GM23248 (cell line): Measurements from ENCODE around the gene NTSR2. TPM values are rescaled to one million over a fixed set of nuclear protein-coding genes. Genes with fewer than 3 reads are reported as not detected.
A peak's percentile ranks its signal among the peaks of the same experiment; 100 is the strongest.

Source experiments
- DNase-seq: peaks from one replicate; pipeline ENCODE4 v3.0.0-alpha.2; 2015
- H2AFZ ChIP-seq: fragments of 200-600 bp; sonication (generic); 2 replicates; pipeline ENCODE4 v1.6.1; 2016; ENCODE audit warnings: antibody characterized with exemption
- H3F3A ChIP-seq: fragments of 200-600 bp; sonication (generic); 2 replicates; pipeline ENCODE4 v1.6.1; 2016; ENCODE audit warnings: mild to moderate bottlenecking, antibody characterized with exemption, mixed run types; ENCODE audit not compliant: insufficient read depth
- H3K27ac ChIP-seq: fragments of 200-600 bp; sonication (generic); 2 replicates; pipeline ENCODE4 v1.5.1; 2016; ENCODE audit warnings: mild to moderate bottlenecking
- H3K27me3 ChIP-seq: fragments of 200-600 bp; sonication (generic); replicated peaks from 2 replicates; pipeline ENCODE4 v1.6.1; 2016; ENCODE audit warnings: mild to moderate bottlenecking; ENCODE audit not compliant: insufficient read depth
- H3K36me3 ChIP-seq: fragments of 200-600 bp; sonication (generic); 2 replicates; pipeline ENCODE4 v1.6.1; 2016; ENCODE audit warnings: low read depth, mild to moderate bottlenecking
- H3K4me1 ChIP-seq: fragments of 200-600 bp; sonication (generic); 2 replicates; pipeline ENCODE4 v1.6.1; 2016; ENCODE audit warnings: mild to moderate bottlenecking; ENCODE audit not compliant: insufficient read depth
- H3K4me2 ChIP-seq: fragments of 200-600 bp; sonication (generic); one replicate; pipeline ENCODE4 v1.6.1; 2016; ENCODE audit warnings: mild to moderate bottlenecking; ENCODE audit not compliant: unreplicated experiment
- H3K4me3 ChIP-seq: fragments of 200-600 bp; sonication (generic); 2 replicates; pipeline ENCODE4 v1.5.1; 2016; ENCODE audit warnings: mild to moderate bottlenecking
- H3K79me2 ChIP-seq: fragments of 200-600 bp; sonication (generic); 2 replicates; pipeline ENCODE4 v1.6.1; 2016; ENCODE audit warnings: mild to moderate bottlenecking; ENCODE audit not compliant: insufficient read depth
- H3K9ac ChIP-seq: fragments of 200-600 bp; sonication (generic); 2 replicates; pipeline ENCODE4 v1.6.1; 2016; ENCODE audit warnings: mild to moderate bottlenecking
- H3K9me2 ChIP-seq: fragments of 200-600 bp; sonication (generic); 2 replicates; pipeline ENCODE4 v1.6.1; 2016; ENCODE audit warnings: mixed run types, mild to moderate bottlenecking, moderate library complexity; ENCODE audit not compliant: insufficient read depth
- H3K9me3 ChIP-seq: fragments of 200-600 bp; sonication (generic); one replicate; pipeline ENCODE4 v1.6.1; 2017; ENCODE audit warnings: low read depth
- H4K20me1 ChIP-seq: fragments of 200-600 bp; sonication (generic); 2 replicates; pipeline ENCODE4 v1.6.0; 2016; ENCODE audit not compliant: insufficient read depth
- EZH2 ChIP-seq: fragments of 200-600 bp; sonication (generic); IDR thresholded peaks from 2 replicates; pipeline ENCODE4 v1.6.1; 2018; ENCODE audit warnings: antibody characterized with exemption, mild to moderate bottlenecking; ENCODE audit not compliant: insufficient read depth, poor library complexity, severe bottlenecking
- EZH2phosphoT487 ChIP-seq: fragments of 200-600 bp; sonication (generic); IDR thresholded peaks from 2 replicates; pipeline ENCODE4 v1.6.1; 2018; ENCODE audit warnings: antibody characterized with exemption, moderate library complexity, mild to moderate bottlenecking, low read depth; ENCODE audit not compliant: insufficient read depth
- WGBS, 2 experiments: methylation state at CpG; one replicate each; pipeline ENCODE4 v1.1.6; 2015 to 2017; ENCODE audit warnings: low lambda C conversion rate in 2 of 2, low coverage in 1 of 2; ENCODE audit errors: missing lambda C conversion rate in 2 of 2; 5-methylcytosine and 5-hydroxymethylcytosine counted together
- in situ Hi-C: fragments of 300-500 bp; cut with MboI; formaldehyde crosslinking; loops from 2 replicates; pipeline ENCODE4 v1.15.0; 2020
- polyA plus RNA-seq: library from polyadenylated mRNA; unstranded; fragments of >200 nt; fragmentation: Nextera tagmentation; extraction: Ambion mirVana; gene quantifications from 2 replicates; pipeline ENCODE4 v1.2.1, GENCODE V29; 2016
- total RNA-seq: library from RNA; depleted of rRNA; stranded (reverse); fragments of >200 nt; shearing (Covaris generic); gene quantifications from 2 replicates; pipeline ENCODE4 v1.2.3, GENCODE V29; 2014

Gene NTSR2
- total and polyA plus RNA-seq, 2 experiments from 2014 or later = not detected

DNA sequence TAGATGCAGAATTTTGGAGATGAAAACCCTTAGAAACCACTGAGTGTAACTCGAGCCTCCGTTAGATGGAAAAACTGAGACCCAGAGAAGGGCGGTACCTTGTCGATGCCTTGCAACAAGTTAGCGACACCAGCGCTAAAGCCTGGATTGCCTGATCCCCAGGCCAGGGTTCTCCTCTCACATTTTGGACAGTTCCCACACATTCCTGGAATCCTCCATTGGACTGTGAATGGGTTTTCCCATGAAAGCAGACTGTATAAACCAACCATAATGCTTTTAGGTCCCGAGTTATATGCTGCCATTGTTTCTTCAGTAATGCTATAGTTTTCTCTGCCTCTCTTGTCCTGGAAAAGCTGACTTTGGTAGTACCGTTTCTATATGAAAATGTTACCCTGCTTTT is 39.3 kb upstream of the NTSR2 start:
- in situ Hi-C loops = no loop called here
- Histone ChIP-seq H3F3A (peaks cover 11% of the 10 kb centered on the region), H4K20me1 (no peaks in the 10 kb centered on the region), H3K4me2 (no peak overlapping the region), H3K79me2 (no peaks in the 10 kb centered on the region), H3K9ac (no peak overlapping the region), H3K4me3 (no peak overlapping the region), H3K9me2 (no peaks in the 10 kb centered on the region), H2AFZ (no peak overlapping the region), H3K27me3 (no peaks in the 10 kb centered on the region), H3K9me3 (no peaks in the 10 kb centered on the region), H3K4me1 (peaks cover 11% of the 10 kb centered on the region; the same call in 1 of the 2 replicates), H3K36me3 (no peaks in the 10 kb centered on the region), H3K27ac (no peak overlapping the region)
- 76 to 78% methylated on average over 8 of the region's 8 CpGs for WGBS, 2 experiments
- DNase-seq = no peak
- no peak for TF ChIP-seq EZH2phosphoT487
- TF ChIP-seq EZH2 = no peak

DNA sequence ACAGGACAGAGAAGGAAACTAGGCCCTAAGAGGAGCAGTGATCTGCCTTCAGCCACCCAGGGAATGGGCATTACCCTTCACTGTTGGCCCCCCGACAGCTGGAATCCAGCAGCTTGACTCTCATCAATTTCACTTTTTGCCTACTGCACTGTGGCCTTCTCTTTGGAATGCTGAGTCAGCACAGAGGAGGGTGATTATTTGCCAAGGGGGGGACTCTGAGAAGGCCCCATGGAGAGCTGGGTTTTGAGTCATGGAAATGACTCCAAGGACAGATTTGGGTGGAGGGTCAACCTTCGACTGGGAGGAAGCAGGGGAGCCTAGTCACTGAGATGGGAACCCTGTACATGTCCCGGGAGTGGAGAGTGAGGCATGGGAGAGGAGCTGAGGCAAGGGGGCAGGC is 38.1 kb upstream of the NTSR2 start:
- Histone ChIP-seq H3K27me3 (no peaks in the 10 kb centered on the region), H2AFZ (no peak overlapping the region), H3K9ac (no peak overlapping the region), H3K27ac (no peak overlapping the region), H3K79me2 (no peaks in the 10 kb centered on the region), H3K9me3 (no peaks in the 10 kb centered on the region), H4K20me1 (no peaks in the 10 kb centered on the region), H3K4me2 (no peak overlapping the region), H3K4me3 (no peak overlapping the region), H3K36me3 (no peaks in the 10 kb centered on the region), H3K4me1 (peaks cover 16% of the 10 kb centered on the region; the same call in 1 of the 2 replicates), H3F3A (peaks cover 11% of the 10 kb centered on the region), H3K9me2 (no peaks in the 10 kb centered on the region)
- in situ Hi-C loops = no loop called here
- no peak for TF ChIP-seq EZH2phosphoT487
- no peak for TF ChIP-seq EZH2
- no peak for DNase-seq
- WGBS, 2 experiments = 38 to 53% methylated on average over 3 of the region's 3 CpGs

DNA sequence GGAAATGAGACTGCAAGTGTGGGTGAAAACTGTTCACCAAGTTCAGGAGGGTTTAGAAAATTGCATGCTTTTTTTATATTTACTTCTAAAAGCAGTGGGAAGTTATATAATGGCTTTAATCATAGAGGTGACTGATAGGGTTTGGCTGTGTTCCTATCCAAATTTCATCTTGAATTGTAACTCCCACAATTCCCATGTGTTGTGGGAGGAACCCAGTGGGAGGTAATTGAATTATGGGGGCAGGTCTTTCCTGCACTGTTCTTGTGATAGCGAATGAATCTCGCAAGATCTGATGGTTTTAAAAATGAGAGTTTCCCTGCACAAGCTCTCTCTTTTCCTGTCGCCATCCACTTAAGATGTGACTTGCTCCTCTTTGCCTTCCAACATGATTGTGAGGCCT is 35.7 kb upstream of the NTSR2 start:
- H2AFZ ChIP-seq = no peak overlapping the region
- no peaks in the 10 kb centered on the region for H3K27me3 ChIP-seq
- TF ChIP-seq EZH2 (no peak), EZH2phosphoT487 (no peak)
- no peak for DNase-seq
- H3K36me3 ChIP-seq = no peaks in the 10 kb centered on the region
- no peak overlapping the region for H3K4me3 ChIP-seq
- H3K9me3 ChIP-seq = no peaks in the 10 kb centered on the region
- no peak overlapping the region for H3K27ac ChIP-seq
- H3K9ac ChIP-seq = no peak overlapping the region
- H4K20me1 ChIP-seq = no peaks in the 10 kb centered on the region
- H3K4me1 ChIP-seq = peaks cover 16% of the 10 kb centered on the region; the same call in 1 of the 2 replicates
- no peak overlapping the region for H3K4me2 ChIP-seq
- no peaks in the 10 kb centered on the region for H3K79me2 ChIP-seq
- in situ Hi-C loops = no loop called here
- H3F3A ChIP-seq = peaks cover 4% of the 10 kb centered on the region
- H3K9me2 ChIP-seq = no peaks in the 10 kb centered on the region
- 74 to 81% methylated on average over 3 of the region's 3 CpGs for WGBS, 2 experiments

DNA sequence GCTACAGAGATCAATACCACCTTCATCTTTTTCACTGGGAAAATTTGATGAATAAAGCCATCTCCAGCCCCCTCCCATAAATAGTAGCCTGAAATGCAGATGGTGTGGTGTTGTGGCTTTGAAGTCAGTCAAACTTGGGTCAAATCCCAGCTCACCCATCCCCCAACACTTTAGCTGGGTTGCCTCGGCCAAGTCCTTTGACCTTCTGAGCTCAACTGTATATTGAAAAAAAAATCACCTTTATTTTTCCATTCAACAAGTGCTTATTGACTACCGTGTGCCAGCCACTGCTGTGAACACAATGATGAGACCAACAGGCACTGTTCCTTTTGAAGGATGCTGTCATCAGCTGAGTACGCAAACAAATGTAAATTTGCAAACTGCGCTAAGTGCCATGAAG is 35.1 kb upstream of the NTSR2 start:
- Histone ChIP-seq H4K20me1 (no peaks in the 10 kb centered on the region), H3K79me2 (no peaks in the 10 kb centered on the region), H2AFZ (no peak overlapping the region), H3K36me3 (no peaks in the 10 kb centered on the region), H3K9me2 (no peaks in the 10 kb centered on the region), H3K27me3 (no peaks in the 10 kb centered on the region), H3F3A (no peaks in the 10 kb centered on the region), H3K4me1 (peaks cover 11% of the 10 kb centered on the region; the same call in 1 of the 2 replicates), H3K9ac (no peak overlapping the region), H3K27ac (no peak overlapping the region), H3K9me3 (no peaks in the 10 kb centered on the region), H3K4me3 (no peak overlapping the region), H3K4me2 (no peak overlapping the region)
- DNase-seq = no peak
- WGBS, 2 experiments = 93% methylated on average over 4 of the region's 4 CpGs
- TF ChIP-seq EZH2 = no peak
- no peak for TF ChIP-seq EZH2phosphoT487
- in situ Hi-C loops = no loop called here

DNA sequence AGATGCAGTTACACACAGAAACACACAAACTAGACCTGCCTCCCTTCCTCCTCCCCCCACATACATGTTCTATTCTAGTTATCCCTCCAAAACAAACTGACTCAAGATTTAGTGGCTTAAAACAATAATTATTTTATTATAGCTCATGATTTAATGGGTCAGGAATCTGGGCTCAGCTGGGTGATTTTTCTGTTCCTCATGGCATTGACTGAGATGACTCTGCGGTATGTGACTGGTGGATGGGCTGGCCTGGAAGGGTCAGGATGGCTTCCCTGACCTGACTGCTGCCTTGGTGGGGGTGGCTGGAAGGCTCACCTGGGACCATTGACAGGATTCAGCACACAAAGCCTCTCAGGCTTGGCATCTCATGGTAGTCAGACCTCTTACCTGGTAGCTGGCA is 33.7 kb upstream of the NTSR2 start:
- H2AFZ ChIP-seq = no peak overlapping the region
- no peaks in the 10 kb centered on the region; the same call in 1 of the 2 replicates for H3F3A ChIP-seq
- no peaks in the 10 kb centered on the region for H3K9me2 ChIP-seq
- no peak for TF ChIP-seq EZH2phosphoT487
- TF ChIP-seq EZH2 = no peak
- H3K9me3 ChIP-seq = no peaks in the 10 kb centered on the region
- no peak overlapping the region for H3K27ac ChIP-seq
- H3K79me2 ChIP-seq = no peaks in the 10 kb centered on the region
- 32% methylated on average over 1 of the region's 1 CpG for WGBS, 2 experiments
- peak; percentile 57 for DNase-seq
- no peaks in the 10 kb centered on the region for H3K36me3 ChIP-seq
- 0 out of 2 replicates have a peak, but pooled peaks cover 6% of the 10 kb centered on the region for H3K4me1 ChIP-seq
- H3K4me2 ChIP-seq = no peak overlapping the region
- H3K9ac ChIP-seq = no peak overlapping the region
- H3K4me3 ChIP-seq = no peak overlapping the region
- H3K27me3 ChIP-seq = no peaks in the 10 kb centered on the region
- H4K20me1 ChIP-seq = no peaks in the 10 kb centered on the region
- in situ Hi-C loops = no loop called here
